Activated CD4-positive, alpha-beta T cell treated with anti-CD3 and anti-CD28 coated beads, Interleukin-2, amount 50 U/mL, for 16 hours (primary cell): Measurements from ENCODE around the gene ZFP92.

Experiments used
- DNase-seq: peaks from one replicate; pipeline ENCODE4 v3.0.0-alpha.2; 2020

ZFP92 gene

DNA sequence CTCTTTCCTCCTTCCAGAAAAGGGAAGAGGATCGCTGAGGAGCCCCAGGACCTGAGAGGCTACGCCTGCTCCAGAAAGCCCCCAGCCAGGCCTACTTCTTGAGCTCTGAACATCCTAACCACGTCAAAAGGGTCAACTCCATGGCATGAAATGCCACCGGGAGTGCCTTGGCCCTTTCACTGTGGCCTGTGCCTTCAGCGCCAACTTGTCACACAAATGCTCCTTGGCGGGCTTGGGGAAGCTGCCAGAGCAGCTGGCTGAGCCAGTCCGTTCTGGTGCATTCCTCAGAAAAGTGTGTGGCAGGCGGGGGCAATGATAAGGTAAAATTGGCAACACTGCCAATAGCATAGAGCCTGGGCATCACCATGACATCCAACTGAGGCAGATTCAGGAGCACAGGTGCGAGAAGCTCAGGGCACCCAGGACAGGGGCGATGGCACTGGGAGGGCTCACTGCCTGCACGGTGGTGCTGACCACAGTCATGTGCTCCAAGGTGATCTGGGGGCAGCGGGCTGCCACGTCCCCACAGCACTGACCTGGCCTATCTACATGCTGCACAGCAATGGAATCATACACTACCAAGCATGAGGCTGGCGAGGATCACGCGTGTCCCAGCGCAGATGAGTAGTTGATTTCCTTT, 46.7 kb downstream of the ZFP92 start:
- no peak for DNase-seq

DNA sequence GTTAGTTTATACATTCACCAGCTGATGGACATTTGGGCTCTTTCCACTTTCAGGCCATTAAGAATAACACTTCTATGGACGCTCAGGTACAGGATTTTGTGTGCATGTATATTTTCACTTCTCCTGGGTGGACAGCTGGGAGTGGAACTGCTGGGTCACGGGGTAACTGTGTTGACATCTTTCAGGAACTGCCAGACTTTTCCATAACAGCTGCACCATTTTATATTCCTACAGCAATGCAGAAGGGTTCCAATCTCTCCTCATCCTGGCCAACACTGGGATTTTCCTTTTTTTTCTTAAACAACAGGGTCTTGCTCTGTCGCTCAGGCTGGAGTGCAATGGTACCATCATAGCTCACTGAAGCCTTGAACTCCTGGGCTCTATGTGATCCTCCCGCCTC, 47.2 kb downstream of the ZFP92 start:
- DNase-seq, result no peak

DNA sequence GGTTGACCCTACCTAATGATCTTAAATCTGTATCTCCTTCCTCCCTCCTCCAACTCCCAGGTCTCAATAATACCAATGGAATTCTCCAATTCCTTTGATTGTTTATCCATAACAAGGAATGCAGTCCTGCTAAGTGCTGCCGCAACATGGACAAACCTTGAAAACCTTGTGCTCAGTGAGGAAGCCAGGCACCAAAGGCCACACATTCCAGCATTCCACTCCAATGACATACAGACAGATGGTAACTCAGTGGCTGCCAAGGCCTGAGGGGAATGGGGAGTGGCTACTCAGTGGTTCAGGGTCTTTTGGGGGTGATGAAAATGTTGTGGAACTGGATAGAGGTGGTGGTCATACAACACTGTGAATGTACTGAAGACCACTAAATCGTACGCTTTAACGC, 48.7 kb downstream of the ZFP92 start:
- DNase-seq, result no peak

DNA sequence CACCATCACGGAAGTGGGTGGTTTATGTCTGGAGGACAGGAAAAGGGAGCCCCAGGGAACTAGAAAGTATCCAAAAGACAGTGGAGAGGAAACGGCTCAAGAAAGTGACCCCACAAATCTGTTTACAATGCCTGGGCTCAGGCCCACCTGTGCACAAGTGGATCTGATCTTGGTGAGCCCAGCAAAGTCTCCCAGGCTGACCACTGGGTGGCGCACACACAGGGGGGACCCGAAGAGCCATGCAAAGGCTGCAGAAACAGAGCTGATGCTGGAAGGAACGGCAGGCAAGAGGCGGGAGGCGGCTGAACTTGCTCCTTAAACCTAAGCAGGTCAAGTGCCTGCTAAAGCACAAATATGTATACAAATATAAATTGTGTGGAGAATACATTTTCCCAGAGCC, 49.6 kb downstream of the ZFP92 start:
- peak; percentile 55 for DNase-seq
